GM12874 (cell line): Measurements from ENCODE around the gene JAK1.

Experiments used
- TF ChIP-seq, protein P1 (sequence below): IDR thresholded peaks from 2 replicates; pipeline ENCODE4 v1.5.1; 2011; ENCODE audit warnings: low read depth, mild to moderate bottlenecking, control low read depth, low read length, moderate library complexity; ENCODE audit not compliant: insufficient read depth

JAK1 gene

DNA sequence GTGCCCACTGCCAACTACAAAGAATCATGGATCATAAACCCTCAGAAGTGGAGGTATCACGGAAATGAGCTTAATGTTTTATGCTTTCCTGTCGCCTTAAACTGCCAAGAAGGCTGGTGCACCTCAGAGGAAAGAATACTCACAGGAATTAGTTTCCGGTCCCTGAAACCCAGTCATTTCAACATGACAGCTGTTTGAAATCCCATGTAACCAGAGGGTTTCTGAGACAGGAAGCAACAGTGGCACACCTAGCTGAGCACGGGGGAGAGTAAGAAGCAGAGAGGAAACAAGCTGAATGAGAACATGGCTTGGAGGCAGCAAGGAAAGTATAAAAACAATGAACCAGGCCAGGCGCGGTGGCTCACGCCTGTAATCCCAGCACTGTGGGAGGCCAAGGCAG lies 3.9 kb downstream of the JAK1 start:
- TF ChIP-seq, protein P1, sequence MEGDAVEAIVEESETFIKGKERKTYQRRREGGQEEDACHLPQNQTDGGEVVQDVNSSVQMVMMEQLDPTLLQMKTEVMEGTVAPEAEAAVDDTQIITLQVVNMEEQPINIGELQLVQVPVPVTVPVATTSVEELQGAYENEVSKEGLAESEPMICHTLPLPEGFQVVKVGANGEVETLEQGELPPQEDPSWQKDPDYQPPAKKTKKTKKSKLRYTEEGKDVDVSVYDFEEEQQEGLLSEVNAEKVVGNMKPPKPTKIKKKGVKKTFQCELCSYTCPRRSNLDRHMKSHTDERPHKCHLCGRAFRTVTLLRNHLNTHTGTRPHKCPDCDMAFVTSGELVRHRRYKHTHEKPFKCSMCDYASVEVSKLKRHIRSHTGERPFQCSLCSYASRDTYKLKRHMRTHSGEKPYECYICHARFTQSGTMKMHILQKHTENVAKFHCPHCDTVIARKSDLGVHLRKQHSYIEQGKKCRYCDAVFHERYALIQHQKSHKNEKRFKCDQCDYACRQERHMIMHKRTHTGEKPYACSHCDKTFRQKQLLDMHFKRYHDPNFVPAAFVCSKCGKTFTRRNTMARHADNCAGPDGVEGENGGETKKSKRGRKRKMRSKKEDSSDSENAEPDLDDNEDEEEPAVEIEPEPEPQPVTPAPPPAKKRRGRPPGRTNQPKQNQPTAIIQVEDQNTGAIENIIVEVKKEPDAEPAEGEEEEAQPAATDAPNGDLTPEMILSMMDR, result no peak

DNA sequence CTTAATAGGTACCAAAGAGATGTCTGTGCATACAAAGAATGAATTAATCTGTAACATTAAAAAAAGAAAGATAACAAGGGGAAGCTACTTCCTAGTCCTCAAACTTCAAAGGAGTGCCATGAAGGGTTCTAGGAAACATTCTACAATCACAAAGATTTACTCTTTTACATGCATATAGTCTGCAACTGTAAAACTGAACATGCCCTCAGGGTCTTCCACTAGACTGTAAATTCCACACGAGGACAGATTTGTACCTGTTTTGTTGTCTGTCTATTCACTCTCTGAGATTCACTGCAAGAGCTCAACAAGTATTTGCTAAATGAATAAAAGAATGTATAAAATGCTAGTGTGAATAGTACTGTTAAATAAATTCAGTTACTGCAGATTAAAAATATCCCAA lies 4.4 kb downstream of the JAK1 start:
- TF ChIP-seq, protein P1, result no peak

DNA sequence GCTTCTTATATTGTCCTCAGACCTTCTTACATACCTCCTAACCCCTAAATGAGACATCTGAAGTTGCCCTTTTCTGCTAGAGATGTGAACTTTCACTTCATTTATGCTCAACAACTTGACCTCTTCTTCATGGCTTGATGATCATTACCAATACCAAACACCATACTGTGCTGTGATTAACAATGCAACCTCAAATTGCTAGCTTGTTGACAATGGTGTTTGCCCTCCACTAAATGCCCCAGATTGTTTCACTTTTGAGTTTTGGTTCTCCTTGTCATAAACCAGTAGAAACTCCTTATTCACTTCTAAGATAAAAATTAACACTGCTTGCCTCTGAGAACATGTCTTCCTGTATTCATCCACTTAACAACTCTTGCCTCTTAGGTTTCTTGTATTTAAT lies 5.6 kb downstream of the JAK1 start:
- TF ChIP-seq, protein P1, result no peak

DNA sequence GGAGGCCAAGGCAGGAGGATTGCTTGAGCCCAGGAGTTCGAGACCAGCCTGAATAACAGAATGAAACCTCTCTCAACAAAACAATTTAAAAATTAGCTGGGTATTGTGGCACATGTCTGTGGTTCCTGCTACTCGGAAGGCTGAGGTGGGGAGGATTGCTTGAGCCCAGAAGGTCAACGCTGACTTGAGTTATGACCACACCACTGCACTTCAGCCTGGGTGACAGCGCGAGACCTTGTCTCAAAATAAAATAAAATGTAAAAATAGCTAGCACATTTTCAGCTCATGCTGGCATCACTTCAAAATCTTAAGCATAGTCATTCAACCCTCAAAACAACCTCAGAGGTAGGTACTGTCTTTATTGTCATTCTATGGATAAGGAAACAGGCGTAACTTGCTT lies 6.4 kb downstream of the JAK1 start:
- TF ChIP-seq, protein P1, result no peak

DNA sequence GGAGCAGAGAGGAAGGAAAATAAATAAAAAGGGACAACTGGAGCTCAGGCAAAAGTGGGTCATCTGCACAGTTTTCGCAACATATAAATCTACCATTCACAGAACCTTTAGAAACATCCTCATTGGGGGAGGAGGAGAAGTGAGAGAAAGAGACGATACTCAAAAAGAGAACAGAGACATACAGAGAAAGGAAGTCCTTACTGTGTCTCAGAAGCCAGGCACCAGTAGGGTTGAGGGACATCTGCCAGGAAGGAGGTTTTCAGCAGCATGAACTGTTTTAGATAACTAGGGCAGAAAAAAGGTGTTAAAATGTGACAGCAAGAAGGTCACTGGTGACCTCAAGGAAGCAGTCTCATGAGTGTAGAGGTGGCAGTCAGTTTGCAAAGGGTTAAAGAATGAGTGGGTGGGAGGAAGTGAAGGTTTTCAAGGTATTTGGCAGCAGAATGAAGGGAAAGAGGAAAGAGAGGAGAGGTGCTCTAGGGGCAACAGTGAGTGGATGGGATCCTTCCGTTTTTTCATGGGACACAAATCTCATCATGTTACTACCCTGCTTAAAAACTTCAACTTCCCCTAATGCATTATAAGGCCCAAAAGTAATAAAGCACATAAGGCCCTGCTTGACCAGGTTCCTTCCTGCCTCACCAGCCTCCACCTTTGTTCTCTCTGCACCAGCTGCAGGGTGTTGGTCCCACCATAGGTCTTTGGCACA lies 9.5 kb downstream of the JAK1 start:
- TF ChIP-seq, protein P1, result no peak

DNA sequence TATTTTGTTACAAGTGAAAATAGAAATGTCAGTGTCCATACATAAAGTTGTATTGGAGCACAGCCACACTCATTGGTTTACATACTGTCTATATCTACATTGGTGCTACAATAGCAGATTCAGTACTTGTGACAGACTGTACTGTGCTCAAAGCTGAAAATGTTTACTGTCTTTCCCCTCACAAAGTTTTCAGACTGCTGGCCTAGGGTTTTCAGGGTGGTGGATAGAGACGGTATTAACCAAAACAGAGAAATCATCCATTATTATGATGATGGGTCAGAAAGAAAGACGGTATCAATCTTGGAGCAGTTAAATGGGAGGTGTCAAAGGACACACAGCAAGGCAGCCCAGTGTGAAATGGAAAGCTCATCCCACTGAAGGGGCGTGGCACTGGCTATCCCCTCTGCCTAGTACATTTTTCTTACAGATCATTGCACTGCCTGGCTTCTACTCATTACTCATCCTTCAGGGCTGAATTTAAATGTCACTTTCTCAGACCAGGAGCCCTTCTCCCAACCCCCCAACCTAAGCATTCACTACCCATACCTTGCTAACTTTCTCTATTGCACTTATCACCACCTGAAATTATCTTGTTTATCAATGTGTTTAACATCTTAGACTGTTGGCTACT lies 10.2 kb downstream of the JAK1 start:
- TF ChIP-seq, protein P1, result no peak

DNA sequence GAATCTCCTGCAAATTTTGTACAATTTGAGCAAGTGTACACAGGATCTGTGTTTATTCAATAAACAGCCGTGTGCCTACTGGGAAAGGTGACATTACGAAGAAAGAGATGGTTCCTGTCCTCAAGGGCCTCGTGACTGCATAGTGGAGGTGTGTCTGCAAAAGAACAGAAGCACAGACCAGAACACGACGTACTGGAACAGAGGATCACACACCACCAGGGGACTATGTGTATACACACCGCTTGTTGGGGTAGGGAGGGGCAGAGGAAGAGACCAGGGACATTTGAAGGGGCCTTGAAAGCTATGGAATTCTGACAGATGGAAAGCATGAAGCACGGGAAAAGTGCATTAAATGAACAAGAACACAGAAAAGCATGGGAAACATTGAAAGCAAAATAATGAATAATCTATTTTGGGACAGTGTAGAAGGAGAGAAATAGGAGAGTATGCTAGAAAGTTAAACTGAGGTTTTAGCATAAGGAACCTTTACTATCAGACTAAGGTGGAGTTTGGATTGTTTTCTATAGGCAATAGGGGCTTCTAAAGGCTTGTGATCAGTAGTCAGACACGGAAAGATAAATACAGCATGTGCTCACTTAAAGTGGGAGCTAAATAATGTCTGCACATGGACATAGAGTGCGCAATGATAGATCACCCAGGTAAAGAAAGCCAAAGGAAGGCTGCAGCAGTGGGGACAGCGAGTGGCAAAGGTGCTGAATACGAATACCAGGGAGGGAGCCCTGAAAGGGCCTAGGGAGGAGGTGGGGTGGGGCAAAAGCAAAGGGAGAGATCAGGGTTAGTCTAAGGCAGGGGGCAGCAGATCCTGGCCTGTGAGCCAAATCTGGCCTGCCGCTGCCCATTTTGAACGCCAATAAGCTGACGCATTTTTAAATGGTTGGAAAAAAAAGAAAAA lies 11.0 kb downstream of the JAK1 start:
- TF ChIP-seq, protein P1, result no peak
